LHCN-M2 (cell line): ENCODE results near the gene NRCAM. TPM values are rescaled to one million over a fixed set of nuclear protein-coding genes. Genes with fewer than 3 reads are reported as not detected.
"Not testable (repeated sequence)": the region's sequence is repeated elsewhere in the genome, so short reads cannot be mapped to it uniquely, and the experiment has no call there.

ENCODE experiments used
- DNase-seq: peaks from one replicate; pipeline ENCODE4 v3.0.0-alpha.2; 2012; ENCODE audit warnings: low read depth
- total RNA-seq: library from RNA; depleted of rRNA; stranded (reverse); fragments of >200 nt; gene quantifications from 2 replicates; pipeline ENCODE4 v1.2.3, GENCODE V29; 2014

Gene NRCAM
- total RNA-seq, 1 experiment from 2014 or later, result 8.9 TPM

DNA sequence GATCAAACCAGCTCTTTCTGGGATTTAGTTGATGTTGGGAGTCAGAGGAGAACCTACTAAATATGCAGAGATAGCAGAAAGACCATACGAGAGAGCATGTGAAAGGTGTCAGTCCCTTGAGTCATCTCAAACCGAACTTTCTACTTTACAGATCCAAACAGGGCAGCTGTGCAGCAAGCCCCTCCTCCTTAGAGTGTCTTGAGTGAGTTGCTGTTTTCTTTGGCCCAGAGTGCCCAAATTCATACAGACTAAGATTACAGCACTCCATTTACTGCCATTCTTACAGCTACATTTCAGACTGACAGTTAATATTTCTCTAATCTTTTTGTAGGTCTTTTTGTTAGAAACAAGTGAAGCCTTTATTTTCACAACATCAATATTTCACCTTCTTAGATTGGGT lies 53.4 kb downstream of the NRCAM start:
- DNase-seq, result peak; percentile 72

DNA sequence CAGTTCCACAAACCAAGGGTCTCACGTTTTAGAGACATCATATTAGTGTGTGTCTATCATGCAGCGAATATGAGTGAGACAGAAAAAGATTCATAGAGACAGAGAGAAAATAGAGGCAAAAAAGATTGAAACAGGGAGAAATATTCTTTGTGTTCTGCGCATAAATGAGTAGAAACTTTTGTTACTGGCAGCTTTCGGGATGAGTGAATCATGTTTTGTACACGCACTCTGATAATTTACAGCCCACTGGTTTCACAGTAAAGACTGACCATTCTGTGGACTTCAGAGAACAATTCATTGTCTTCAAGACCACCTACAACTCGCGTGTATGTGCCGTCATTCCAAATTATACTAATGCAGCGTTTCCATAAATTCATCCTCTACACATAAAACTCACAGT lies 60.2 kb downstream of the NRCAM start:
- no peak for DNase-seq

DNA sequence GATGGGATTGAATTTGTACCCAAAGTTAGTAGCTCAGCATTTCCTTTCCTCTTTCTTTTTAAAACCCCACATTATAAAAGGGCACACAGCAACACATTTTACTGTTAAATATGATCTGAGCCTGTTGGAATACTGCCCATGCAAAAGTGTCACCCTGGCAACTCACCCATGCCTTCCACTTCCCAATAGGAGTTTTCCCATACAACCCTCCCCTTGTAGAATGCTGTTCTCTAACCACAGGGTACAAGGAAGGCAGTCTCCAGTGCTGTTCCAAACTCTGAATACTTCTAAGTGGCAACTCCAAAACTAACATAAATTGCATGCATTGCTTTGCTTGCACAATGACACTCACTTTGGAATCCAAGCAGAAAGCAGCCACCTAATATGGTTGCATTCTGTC lies 60.8 kb downstream of the NRCAM start:
- DNase-seq, result no peak

DNA sequence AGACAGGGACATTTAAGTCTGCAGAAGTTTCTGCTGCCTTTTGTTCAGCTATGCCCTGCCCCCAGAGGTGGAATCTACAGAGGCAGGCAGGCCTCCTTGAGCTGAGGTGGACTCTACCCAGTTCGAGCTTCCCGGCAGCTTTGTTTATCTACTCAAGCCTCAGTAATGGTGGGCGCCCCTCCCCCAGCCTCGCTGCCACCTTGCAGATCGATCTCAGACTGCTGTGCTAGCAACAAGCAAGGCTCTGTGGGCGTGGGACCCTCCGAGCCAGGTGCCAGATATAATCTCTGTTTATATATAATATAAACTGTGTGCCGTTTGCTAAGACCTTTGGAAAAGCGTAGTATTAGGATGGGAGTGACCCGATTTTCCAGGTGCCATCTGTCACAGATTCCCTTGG lies 63.1 kb downstream of the NRCAM start:
- DNase-seq, result not testable (repeated sequence)

DNA sequence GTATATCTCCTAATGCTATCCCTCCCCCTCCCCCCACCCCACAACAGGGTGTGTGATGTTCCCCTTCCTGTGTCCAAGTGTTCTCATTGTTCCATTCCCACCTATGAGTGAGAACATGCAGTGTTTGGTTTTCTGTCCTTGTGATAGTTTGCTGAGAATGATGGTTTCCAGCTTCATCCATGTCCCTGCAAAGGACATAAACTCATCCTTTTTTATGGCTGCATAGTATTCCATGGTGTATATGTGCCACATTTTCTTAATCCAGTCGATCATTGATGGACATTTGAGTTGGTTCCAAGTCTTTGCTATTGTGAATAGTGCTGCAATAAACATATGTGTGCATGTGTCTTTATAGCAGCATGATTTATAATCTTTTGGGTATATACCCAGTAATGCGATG lies 68.5 kb downstream of the NRCAM start:
- not testable (repeated sequence) for DNase-seq

- no peak for DNase-seq
These were observed 70.3 kb downstream of the NRCAM start for GRCh38 chr7:108385834-108386422.

DNA sequence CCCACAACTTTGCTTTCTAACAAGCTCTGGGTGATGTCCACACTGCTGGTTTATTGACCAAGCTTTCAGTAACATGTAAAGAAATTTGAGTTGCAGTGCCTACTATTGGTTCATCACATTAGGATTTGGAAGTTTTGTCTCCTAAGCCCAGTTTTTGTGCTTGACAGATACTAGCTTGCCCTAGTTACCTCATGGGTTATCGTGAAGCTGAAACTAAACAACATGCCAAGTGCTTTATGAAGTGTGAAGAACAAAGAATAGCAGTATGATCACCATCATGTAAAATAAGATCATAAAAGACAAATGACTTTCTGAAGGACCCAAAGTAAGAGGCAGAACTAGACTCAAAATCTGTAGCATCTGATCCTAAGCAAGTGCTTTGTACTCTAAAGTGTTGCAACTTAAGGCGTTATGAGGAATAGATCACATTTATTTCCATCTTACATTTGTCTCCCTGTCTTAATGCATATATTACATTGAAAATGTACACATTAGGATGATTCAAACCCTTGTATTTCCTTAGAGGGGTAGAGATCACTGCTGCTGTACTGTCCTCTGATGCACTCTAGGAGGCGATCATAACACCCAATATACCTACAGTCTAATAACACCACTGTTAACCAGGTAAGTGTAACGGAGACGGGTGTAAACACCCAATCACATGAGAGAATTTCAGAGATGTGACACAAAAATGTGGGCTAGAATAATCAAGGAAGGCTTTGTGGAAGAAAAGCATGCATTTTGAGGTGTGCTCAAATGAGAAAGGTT lies 71.3 kb downstream of the NRCAM start:
- no peak for DNase-seq

DNA sequence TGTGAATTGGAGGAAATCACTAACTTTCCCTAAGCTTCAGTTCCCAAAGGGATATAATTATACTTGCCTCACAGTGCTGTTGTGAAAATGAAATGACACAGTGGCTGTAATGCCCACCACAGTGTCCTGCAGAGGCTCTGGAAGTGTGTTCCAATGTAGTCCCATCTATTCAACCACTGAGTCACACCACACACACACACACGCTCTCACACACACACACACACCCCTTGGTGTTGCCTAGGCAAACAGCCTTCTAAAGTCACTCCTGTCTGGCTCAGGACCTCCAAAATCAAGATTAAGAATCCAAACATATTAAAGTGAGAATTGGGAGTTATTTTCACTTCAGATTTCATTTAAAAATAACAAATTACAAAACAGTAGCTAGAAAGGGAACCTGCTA lies 73.3 kb downstream of the NRCAM start:
- no peak for DNase-seq

DNA sequence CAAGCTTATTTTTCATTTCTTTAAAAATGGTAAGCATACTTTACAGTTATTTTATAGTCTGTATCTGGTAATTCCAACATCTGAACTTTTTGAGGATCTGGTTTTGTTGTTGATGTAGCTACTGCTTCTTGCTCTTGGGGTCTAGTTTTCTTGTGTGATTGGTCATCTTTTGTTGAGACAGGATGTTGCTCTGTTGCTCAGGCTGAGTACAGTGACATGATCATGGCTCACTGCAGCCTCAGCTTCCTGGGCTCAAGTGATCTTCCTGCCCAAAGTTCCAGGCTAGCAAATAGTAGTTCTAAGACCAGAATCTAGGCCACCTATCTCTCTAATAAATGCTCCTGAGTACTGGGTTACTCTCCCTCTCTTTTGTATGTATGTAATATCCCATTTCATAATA lies 75.7 kb downstream of the NRCAM start:
- DNase-seq, result peak; percentile 39

DNA sequence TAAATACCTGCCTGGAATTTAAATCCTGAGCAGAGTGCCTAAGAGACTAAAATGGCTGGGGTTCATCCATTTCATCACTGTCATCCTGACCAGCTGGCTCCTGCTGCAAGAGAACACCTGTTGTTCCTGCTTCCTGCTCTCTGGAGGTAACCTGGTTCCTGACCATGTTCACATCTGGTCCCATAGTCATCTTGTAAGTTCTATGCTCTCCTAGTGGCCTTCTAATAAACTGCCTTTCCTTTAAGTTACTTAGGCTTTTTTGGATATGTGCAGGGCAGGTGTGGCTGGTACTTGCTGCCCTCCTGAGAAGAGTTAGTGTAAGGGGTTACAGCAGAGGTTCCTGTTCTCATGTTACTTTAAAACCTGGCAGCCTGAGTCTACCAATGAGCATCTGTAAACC lies 80.0 kb downstream of the NRCAM start:
- no peak for DNase-seq

DNA sequence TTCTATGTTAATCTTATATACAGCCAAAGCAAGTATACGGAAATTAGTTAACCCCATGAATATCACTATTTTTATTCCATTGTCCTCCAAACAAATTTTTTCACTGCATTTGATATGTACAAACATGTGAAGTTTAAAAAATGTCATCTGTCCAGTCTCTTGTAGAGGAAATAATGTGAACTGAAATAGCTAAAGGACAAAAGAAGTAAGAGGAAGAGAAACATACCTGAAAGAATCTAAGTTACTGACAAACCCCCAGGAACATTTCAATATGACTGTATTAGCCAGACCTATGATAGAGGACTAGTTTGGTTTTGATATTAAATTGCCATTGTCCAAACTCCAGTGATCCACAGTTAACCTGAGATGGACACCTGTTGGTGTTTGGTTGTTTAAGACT lies 80.6 kb downstream of the NRCAM start:
- DNase-seq, result no peak

- DNase-seq, result no peak
These were observed 81.3 kb downstream of the NRCAM start for GRCh38 chr7:108374899-108375298.

DNA sequence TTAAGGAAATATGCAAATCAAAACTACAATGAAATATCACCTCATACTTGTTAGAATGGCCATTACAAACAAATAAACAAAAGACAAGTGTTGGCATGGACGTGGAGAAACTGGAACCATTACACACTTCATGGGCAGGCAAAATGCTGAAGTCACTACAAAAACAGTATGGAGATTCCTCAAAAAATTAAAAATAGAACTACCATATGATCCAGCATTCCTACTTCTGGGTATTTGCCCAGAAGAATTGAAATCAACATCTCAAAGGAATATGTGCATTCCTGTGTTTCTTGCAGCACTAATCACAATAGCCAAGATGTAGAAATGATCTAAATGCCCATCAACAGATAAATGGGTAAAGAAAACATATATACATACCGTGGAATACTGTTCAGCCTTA lies 83.6 kb downstream of the NRCAM start:
- peak; percentile 11 for DNase-seq

DNA sequence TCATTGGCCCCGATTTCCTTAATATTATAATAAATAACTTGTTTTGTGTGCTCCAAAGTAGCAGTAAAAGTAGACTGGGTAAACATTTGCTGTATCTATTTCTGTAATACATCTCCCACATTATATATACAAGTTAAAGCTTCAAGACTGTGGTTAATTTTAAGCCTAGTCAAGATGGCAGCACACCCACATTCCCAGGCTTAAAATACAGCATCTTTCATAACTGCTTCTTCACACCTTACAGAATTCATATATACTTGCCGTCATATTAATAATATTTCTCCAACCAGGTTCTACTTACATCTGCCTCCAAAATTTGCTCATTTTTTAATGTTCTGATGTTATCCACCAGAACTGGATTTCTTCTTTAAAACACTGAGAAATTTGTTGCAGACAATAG lies 85.6 kb downstream of the NRCAM start:
- no peak for DNase-seq

DNA sequence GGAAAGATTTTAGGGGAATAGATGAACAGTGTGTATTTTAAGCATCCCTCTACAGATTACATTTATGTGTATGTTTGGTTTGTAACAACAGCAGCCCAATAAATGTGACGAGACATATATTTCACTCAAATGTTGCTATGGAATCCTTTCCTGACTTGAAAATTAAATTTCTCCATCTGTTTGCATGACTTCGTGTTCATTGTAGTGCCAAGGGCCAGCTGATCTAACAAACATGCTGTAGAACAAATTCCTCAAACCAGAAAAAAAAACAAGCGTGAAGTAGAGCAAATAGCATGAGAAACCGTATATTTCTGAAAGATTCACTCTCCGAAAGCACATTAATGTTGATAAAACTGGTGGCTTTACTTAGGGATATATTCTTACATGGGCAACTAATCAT lies 87.8 kb downstream of the NRCAM start:
- peak; percentile 20 for DNase-seq

GRCh38 chr7:108367946-108368345 lies 88.3 kb downstream of the NRCAM start:
- DNase-seq, result no peak

- DNase-seq, result no peak
These were observed 88.9 kb downstream of the NRCAM start for GRCh38 chr7:108367314-108367713.

DNA sequence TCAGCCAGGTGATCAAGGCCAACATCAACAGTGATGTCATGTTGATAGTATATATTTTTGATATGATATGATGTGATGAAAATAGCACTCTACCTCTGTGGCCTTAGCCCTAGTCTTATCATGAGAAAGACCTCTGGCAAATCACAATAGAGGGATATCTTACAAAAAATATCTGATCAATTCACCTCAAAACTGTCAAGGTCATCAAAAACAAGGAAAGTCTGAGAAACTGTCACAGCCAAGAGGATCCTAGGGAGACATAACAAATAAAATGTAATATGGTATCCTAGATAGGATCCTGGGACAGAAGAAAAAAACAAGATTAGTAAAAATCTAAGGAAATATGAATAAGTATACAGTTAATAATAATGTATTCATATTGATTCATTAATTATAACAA lies 92.6 kb downstream of the NRCAM start:
- DNase-seq, result no peak

DNA sequence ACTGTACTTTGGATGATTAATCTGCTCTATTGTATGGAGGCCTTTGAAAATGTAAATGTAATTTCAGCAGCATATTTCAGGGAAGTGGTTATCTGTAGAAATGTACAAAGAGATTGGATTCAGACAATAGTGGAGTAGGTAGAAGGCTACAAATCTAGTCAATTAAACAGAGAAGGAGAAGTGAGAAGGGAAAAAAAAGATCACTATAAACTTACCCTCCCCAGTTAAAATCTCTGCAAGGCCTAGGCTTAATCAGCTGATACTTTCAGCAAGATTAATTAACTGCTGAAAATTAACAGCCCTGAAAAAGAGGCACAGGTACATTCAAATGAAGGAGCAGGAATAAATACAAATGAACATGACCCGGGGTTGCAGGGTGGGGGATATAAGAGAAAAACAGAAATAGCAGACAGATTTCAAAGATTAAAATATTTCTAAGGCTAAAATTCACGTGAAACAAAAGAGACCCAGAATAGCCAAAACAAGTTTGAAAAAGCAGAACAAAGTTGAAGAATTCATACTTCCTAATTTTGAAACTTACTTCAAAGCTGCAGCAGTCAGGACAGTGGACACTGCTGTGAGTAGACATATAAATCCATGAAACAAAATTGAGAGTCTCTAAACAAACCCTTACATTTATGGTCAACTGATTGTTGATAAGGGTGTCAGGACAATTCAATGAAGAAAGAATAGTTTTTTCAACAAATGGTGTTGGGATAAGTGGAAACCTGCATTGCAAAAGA lies 96.0 kb downstream of the NRCAM start:
- DNase-seq, result no peak

- DNase-seq, result peak; percentile 76
These were observed 97.7 kb downstream of the NRCAM start for GRCh38 chr7:108358553-108358952.

DNA sequence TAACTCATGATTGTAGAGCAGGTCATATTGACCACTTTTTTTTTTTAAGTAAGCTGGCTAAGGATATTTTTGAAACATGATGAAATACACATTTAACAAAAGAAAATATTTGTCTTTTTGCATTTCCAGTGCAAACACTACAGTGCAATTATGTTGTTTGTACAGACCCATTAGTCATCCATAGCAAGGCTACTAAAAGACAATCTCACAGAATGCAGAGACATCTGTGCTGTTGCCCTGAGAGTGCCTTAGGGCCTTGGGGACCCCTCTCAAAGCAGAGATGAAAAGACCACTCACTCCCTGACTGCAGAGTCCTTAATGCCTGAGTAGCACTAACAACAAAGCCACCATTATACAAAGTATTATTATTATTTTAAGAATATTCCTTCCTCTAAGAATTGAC lies 104.5 kb downstream of the NRCAM start:
- DNase-seq, result peak; percentile 71

GRCh38 chr7:108348913-108349312 lies 107.3 kb downstream of the NRCAM start:
- peak; percentile 81 for DNase-seq

DNA sequence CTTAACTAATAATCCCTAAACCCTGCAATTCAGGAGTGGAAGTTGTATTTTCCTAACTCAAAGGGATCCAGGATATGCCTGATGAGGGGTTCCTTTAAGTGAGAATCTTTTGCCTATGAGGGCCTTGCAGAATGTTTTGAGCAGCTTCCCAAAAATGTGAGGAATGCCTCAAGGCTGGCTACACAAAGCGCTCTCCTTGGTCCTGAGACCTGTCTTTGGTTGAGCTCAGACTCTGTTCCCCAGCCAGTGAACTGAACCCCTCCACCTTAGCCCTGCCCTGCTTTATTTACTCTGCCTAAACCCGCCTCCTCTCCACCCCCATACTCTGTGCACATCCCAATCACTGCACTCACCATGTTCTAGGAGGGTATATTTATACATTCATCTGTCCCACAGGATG lies 108.6 kb downstream of the NRCAM start:
- peak; percentile 81 for DNase-seq
